Right ventricle myocardium inferior (tissue), 1 donor: Measurements from ENCODE around the gene EEF2K. TPM values are rescaled to one million over a fixed set of nuclear protein-coding genes. Genes with fewer than 3 reads are reported as not detected.
"Not testable (repeated sequence)": the region's sequence is repeated elsewhere in the genome, so short reads cannot be mapped to it uniquely, and the experiment has no call there.

ENCODE experiments used
- ATAC-seq: fragments of 200-7000 bp; cut with Tn5 transposase; one replicate; pipeline ENCODE4 v1.9.1; 2020; ENCODE audit warnings: mild to moderate bottlenecking, moderate library complexity
- DNase-seq: peaks from one replicate; pipeline ENCODE4 v3.0.0; 2021; ENCODE audit errors: missing footprints
- intact Hi-C: fragments of 100-400 bp; cut with DNase I; formaldehyde crosslinking; loops from one replicate; pipeline ENCODE4 v1.11.0; 2022
- total RNA-seq: library from RNA; stranded (reverse); fragmentation: NEBNext Ultra II Directional; extraction: Animal tissue kit (Norgen Biotek cat#: 25700); gene quantifications from one replicate; pipeline ENCODE4 v1.2.1, GENCODE V29; 2021
- donor health status: DM: no; HTN: yes; CAD: no; lungs with severe emphysema.

Gene EEF2K
- total RNA-seq, 1 donor from 2014 or later = 28.8 TPM

DNA sequence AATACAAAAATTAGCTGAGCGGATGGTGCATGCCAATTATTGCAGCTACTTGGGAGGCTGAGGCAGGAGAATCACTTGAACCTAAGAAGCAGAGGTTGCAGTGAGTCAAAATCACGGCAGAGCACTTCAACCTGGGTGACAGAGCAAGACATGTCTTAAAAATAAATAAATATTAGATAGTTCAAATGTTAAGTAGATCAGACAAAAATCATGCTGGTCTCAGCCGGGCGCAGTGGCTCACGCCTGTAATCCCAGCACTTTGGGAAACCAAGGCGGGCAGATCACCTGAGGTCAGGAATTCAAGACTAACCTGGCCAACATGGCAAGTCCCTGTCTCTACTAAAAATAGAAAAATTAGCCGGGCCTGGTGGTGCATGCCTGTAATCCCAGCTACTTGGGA is 95.3 kb downstream of the EEF2K start:
- ATAC-seq, DNase-seq, intact Hi-C loops: not testable (repeated sequence)

DNA sequence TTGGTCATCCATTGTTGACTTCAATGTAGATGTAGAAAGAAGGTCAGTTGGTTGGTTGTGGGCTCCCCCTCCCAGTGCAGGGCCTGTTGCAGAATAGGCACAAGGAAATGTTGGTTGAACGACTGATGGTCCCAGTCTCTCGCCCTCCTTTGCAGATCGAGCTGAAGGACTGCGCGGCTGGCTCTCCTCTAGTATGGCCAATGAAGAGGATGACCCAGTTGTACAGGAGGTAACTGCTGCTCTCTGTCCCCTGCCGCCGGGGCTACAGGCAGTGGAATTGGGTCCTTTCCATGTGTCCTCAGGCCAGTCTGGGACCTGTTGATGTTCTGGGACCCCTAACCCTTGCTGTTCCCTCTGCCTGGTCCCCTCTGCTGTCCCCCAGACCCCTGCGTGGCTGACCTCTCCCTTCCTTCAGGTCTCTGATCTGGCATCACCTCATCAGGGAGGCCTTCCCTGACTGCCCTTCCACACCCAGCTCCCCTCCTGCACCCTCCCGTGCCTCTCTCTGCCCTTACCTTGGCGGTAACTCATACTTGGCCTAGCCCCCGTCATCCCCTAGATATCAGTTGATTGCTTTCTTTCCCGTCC is 96.8 kb downstream of the EEF2K start:
- no peak for ATAC-seq
- intact Hi-C loops = no loop called here

GRCh38 chr16:22304411-22304810 is 98.3 kb downstream of the EEF2K start:
- intact Hi-C loops = no loop called here
- no peak for DNase-seq
- no peak for ATAC-seq

More for the DNA sequence above, 96.8 kb downstream of the EEF2K start:
- DNase-seq = no peak

GRCh38 chr16:22306788-22307187 is 100.7 kb downstream of the EEF2K start:
- ATAC-seq = no peak

DNA sequence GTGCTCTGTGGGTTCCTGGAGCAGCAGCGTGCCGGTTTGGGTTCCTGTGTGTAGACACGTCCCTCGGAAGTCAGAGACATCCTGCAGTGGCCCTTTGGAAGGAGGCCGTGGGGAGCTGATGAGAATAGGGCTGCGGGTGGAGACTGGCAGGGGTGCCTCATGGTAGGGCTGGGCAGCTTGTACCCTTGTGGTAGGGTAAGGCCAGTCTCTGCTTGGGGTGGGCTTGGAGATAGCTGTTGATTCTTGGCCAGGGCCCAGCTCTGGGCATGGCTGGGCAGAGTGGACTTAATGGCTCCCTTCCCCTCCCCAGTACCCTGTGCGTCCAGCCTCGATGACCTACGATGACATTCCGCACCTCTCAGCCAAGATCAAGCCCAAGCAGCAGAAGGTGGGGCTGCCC is 101.8 kb downstream of the EEF2K start:
- DNase-seq (no peak), ATAC-seq (no peak)
- intact Hi-C loops = no loop called here

More at GRCh38 chr16:22306788-22307187, 100.7 kb downstream of the EEF2K start:
- DNase-seq = no peak
- intact Hi-C loops = no loop called here

DNA sequence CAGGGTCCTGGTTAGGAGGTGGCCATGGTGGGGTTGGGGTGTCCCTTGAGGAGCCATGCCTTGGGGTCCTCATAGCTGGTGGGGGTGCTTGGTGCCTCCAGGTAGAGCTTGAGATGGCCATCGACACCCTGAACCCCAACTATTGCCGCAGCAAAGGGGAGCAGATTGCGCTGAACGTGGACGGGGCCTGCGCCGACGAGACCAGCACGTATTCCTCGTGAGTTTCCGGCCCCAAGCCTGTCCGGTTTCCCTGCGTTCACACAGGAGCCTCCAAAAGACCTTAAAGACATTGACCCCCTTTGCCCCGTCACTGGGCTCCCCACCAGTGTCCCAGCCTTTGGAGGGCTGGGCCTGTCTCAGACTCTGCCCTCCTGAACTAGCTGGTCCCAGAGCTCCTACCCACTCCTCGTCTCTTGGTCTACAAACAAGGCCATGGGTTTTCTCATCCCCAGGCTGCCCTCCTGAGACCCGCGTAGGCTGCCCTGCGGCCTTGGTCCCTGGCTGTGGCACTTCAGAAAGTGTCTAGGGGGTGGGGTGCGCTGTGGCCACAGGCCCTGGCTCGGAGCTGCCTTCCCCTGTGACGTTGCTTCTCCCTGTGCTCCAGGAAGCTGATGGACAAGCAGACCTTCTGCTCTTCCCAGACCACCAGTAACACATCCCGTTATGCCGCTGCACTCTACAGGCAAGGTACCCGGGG is 102.9 kb downstream of the EEF2K start:
- intact Hi-C loops = no loop called here
- DNase-seq = no peak
- no peak for ATAC-seq

DNA sequence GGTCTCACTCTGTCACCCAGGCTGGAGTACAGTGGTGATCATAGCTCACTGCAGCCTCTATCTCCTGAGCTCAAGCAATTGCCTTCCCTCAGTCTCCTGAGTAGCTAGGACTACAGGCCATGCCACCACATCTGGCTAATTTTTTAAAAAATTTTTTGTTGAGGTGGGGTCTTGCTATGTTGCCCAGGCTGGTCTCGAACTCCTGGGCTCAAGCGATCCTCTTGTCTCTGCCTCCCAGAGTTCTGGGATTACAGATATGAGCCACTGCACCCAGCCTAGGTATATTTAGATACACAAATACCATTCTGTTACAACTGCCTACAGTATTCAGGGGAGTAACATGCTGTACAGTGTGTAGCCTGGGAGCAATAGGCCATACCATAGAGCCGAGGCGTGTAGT is 105.4 kb downstream of the EEF2K start:
- intact Hi-C loops = no loop called here
- ATAC-seq (no peak), DNase-seq (no peak)

GRCh38 chr16:22312897-22313781 is 107.1 kb downstream of the EEF2K start:
- DNase-seq = no peak
- no peak for ATAC-seq
- intact Hi-C loops = no loop called here

GRCh38 chr16:22313876-22314470 is 107.9 kb downstream of the EEF2K start:
- intact Hi-C loops = no loop called here
- DNase-seq (no peak), ATAC-seq (no peak)

- intact Hi-C loops = no loop called here
- ATAC-seq = no peak
- DNase-seq = peak; percentile 53
These were observed 108.9 kb downstream of the EEF2K start for GRCh38 chr16:22314661-22315626.

DNA sequence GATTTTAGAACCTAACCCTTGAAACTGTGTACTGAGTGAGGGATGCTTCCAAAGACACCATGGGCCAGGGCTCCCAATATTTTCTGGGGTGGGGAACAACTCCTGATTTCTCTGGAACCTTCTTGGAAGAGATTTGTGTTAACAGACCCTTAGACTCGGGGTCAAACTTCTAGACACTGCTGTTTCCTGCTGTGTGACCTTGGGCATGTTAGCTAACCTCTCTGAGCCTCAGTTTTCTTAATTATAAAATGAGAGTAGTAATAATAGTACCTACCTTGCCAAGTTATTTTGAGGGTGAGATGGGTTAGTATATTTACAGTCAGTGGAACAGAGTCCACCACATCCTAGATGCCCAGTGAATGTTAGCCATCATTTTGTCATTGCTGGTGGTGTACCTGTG is 109.9 kb downstream of the EEF2K start:
- DNase-seq (no peak), ATAC-seq (no peak)
- intact Hi-C loops = no loop called here

DNA sequence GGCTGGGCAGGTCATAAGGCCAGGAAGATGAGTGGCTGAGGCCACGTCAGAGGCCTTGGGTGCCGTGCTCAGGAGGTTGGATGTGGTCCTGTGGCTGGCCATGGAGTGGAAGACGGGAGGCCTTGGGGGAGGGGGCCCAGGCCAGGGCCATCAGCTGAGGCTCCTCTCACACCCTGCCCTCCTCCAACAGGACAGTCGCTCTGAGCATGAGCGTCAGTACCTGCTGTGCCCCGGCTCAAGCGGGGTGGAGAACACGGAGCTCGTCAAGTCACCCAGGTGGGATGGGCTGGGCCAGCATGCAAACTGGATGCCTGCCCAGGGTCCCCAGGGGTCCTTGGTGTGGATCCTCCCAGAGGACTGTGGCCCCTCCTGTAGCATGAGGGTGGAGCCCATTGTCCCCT is 110.3 kb downstream of the EEF2K start:
- no peak for ATAC-seq
- intact Hi-C loops = no loop called here
- DNase-seq = peak; percentile 67

GRCh38 chr16:22317001-22317530 is 111.0 kb downstream of the EEF2K start:
- peak; percentile 34 for DNase-seq
- ATAC-seq = no peak
- intact Hi-C loops = no loop called here

DNA sequence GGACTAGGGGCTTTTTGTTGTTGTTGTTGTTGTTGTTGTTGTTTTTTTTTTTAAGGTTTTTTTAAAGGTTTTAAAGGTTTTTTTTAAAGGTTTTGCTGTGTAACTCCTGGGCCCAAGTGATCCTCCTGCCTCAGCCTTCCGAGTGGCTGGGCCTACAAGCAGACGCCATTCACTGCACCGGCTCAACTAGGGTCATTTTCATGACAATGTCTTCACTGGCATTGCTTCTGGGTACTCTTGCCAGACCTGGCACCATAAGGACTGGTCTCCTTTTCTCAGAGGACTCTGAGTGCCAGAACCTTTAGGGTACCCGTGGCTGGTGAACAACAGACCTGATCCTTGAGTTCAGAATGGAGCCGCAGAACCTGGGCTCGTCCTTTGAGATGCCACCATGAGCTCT is 111.5 kb downstream of the EEF2K start:
- intact Hi-C loops = no loop called here
- ATAC-seq (no peak), DNase-seq (no peak)

DNA sequence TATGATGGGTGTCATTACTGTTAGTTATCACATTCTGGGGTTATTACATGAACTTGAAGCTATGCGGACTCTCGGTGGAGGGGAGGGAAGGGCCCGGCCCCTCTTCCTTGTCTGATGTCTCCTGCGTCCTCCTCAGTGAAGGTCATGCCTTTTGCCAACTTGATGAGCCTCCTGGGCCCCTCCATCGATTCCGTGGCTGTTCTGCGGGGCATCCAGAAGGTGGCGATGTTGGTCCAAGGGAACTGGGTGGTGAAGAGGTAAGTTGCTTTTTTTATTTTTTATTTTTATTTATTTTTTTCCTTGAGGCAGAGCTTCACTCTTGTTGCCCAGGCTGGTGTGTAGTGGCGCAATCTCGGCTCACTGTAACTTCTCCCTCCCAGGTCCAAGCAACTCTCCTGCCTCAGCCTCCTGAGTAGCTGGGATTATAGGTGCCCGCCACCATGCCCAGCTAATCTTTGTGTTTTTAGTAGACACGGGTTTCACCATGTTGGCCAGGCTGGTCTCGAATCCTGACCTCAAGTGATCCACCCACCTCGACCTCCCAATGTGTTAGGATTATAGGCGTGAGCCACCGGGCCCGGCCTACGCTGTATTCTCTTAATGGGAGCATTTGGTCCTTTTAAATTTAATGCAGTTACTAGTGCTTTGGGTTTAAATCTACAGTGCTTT is 112.7 kb downstream of the EEF2K start:
- intact Hi-C loops = no loop called here
- ATAC-seq = no peak
- peak; percentile 66 for DNase-seq

DNA sequence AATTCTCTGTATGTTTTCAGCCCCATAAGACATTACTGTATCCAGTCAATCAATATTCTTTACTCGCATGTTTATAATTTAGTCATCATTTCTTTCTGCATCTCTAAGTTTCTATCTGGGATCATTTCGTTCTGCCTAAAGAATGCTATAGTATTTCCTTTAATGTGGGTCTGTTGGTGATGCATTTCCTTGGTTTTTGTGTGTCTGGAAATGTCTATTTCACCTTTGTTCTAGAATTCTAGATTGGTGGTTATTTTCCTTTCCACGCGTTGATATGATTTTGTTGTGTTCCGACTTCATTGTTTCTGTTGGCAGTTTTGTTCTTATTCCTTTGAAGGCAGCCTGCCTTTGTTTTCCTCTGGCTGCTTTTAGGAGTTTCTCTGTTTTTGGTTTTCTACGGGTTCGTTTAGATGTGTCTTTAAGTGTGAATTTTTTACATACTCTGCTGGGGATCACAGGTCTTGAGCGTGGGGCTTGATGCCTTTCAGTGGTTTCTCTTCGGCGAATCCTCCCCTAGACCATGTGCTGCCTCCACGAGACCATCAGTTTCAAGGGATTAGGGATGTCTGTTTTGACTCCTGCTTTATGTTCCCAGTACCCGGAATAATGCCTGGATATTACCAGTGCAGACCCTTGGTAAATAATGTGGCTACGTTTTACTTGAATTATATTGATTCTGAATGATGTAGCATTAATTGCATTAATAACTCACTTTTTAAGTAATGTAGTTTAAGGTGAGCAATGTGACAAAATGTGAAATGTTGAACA is 114.7 kb downstream of the EEF2K start:
- ATAC-seq = no peak
- no peak for DNase-seq
- intact Hi-C loops = no loop called here
